RWPE1 (cell line): ENCODE data around the gene PCBP1.
"Not testable (repeated sequence)": the region's sequence is repeated elsewhere in the genome, so short reads cannot be mapped to it uniquely, and the experiment has no call there.

Experiments used
- CTCF ChIA-PET: fragments of 350-600 bp; sonication (Branson Sonifier 250); formaldehyde crosslinking; extraction: SDS; loops from one replicate; lab custom pipeline; 2021; lab: Yijun Ruan, JAX
- POLR2A ChIA-PET: fragments of 400-600 bp; formaldehyde crosslinking; extraction: SDS; loops from one replicate; lab custom pipeline; 2020; ENCODE audit warnings: antibody characterized with exemption; ENCODE audit not compliant: low non-redundant PET; lab: Yijun Ruan, JAX
- DNase-seq: peaks from one replicate; pipeline ENCODE4 v3.0.0; 2012; ENCODE audit warnings: low spot score
- H3K27ac ChIP-seq: fragments of 450-650 bp; 2 replicates; pipeline ENCODE4 v1.5.1; 2017
- TF ChIP-seq, protein P1 (sequence below): fragments of 450-650 bp; conservative IDR thresholded peaks from 2 replicates; pipeline ENCODE4 v1.5.1; 2017; ENCODE audit warnings: low read depth, mild to moderate bottlenecking

Gene PCBP1

DNA sequence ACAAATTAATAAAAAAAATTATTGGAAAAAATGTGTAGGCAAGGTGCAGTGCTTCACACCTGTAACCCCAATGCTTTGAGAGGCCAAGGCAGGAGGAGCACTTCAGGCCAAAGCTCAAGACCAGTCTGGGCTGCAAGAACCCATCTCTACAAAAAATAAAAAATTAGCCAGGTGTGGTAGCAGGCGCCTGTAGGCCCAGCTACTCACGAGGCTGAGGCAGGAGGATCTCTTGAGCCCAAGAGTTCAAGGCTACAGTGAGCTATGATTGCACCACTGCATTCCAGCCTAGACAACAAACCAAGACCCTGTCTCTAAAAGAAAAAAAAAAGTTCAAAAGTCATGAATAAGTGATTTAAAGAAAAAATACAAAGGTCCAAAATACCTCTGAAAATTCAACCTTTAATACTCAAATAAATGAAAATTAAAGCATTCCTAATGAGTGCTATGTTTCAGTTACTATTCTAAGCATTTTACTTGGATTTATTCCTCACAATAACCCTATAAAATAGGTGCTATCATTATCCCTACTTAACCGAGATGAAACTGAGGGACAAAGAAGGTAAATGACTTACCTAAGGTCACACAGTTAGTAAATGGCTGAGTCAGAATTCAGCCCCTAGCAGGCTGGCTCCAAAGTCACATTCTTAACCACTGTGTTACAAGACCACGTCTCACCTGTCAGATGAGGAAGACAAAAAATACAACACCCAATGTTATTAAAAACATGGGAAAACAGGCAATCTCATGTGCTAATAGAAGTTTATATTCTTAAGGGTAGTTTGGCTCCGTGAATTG, 36.4 kb upstream of the PCBP1 start:
- CTCF ChIA-PET, result interaction anchor here (0.6 kb wide), 1 partner anchor 14 kb away, joined by 4 read pairs; no protein-coding TSS in a partner anchor
- TF ChIP-seq, protein P1, sequence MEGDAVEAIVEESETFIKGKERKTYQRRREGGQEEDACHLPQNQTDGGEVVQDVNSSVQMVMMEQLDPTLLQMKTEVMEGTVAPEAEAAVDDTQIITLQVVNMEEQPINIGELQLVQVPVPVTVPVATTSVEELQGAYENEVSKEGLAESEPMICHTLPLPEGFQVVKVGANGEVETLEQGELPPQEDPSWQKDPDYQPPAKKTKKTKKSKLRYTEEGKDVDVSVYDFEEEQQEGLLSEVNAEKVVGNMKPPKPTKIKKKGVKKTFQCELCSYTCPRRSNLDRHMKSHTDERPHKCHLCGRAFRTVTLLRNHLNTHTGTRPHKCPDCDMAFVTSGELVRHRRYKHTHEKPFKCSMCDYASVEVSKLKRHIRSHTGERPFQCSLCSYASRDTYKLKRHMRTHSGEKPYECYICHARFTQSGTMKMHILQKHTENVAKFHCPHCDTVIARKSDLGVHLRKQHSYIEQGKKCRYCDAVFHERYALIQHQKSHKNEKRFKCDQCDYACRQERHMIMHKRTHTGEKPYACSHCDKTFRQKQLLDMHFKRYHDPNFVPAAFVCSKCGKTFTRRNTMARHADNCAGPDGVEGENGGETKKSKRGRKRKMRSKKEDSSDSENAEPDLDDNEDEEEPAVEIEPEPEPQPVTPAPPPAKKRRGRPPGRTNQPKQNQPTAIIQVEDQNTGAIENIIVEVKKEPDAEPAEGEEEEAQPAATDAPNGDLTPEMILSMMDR, result no peak
- no peak for DNase-seq
- H3K27ac ChIP-seq, result no peak overlapping the region
- POLR2A ChIA-PET, result no interaction called here

DNA sequence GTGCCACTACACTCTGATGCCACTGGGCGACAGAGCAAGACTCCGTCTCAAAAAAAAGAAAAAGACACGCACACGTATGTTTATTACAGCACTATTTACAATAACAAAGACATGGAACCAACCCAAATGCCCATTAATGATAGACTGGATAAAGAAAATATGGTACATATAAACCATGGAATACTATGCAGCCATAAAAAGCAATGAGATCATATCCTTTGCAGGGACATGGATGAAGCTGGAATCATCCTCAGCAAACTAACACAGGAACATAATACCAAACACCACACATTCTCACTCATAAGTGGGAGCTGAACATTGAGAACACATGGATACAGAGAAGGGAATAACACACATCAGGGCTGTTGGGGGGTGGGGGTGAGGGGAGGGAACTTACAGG, 32.0 kb upstream of the PCBP1 start:
- DNase-seq, POLR2A ChIA-PET: not testable (repeated sequence)
- CTCF ChIA-PET, result interaction anchor here (0.6 to 0.7 kb wide), 2 partner anchors 54 to 1157 kb away, joined by 3 read pairs; no protein-coding TSS in a partner anchor

DNA sequence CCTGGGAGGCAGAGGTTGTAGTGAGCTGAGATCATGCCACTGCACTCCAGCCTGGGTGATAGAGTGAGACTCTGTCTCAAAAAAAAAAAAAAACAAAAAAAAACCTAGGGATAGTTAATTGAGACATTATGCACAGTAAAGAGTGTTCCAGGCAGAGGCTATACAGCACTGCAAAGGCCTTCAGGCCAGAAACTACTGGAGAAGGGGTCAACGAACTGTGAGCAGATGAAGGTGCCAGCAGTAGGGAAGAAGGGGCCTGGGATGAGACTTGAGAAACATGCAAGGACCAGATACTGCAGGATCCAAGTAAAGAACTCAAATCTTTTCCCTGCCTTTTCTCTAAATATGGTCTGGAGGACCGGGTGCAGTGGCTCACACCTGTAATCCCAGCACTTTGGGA, 26.0 kb upstream of the PCBP1 start:
- ChIA-PET POLR2A (no interaction called here), CTCF (interaction anchor here (0.6 kb wide), 1 partner anchor 337 kb away, joined by 3 read pairs; no protein-coding TSS in a partner anchor)
- DNase-seq, result no peak
- no peak overlapping the region; the same call in 1 of the 2 replicates for H3K27ac ChIP-seq
- TF ChIP-seq, protein P1, result no peak

More for the DNA sequence above, 32.0 kb upstream of the PCBP1 start:
- H3K27ac ChIP-seq, result not testable (repeated sequence)

DNA sequence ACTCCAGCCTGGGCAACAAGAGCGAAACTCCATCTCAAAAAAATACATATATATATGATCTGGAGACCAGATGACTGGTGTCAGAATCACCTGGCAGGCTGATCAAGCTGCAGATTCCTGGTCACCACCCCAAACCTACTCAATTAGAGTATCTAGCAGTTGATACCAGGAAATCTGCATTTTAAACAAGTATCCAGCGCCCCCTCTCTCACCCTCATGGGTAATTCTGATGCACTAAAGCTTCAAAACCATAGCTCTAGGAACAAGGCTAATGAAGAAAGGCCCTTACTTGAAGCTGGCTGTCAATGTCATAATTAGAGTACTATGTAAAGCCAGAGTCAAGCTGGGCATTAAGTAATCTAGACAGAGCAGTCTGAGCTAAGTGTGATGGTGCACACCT, 25.0 kb upstream of the PCBP1 start:
- ChIA-PET CTCF (interaction anchor here (0.6 kb wide), 1 partner anchor 338 kb away, joined by 3 read pairs; no protein-coding TSS in a partner anchor), POLR2A (no interaction called here)
- TF ChIP-seq, protein P1, result no peak
- no peak for DNase-seq
- H3K27ac ChIP-seq, result no peak overlapping the region

DNA sequence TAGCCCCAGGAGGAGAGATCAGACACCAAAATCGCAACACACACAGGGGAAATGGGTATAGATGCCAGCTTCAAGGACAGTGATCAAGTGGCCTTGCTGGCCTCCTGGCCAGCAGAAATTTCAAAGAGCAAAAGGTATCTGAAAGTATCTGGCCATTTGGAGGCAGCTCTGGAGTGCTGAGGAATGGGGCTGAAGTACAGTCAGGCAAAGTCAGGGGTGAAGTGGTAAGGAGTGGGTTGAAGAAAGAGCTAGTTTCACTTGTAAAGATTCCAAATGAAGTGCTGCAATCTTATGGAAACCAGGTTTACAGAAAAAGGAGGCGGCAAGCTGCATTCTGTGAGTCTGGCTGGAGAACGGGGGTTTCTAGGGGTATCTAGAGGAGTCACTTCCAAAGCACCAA, 19.2 kb upstream of the PCBP1 start:
- no peak for DNase-seq
- TF ChIP-seq, protein P1, result no peak
- POLR2A ChIA-PET, result interaction anchor here (0.8 kb wide), 1 partner anchor 153 kb away, joined by 3 read pairs; the partner anchor contains the start of gene MXD1

DNA sequence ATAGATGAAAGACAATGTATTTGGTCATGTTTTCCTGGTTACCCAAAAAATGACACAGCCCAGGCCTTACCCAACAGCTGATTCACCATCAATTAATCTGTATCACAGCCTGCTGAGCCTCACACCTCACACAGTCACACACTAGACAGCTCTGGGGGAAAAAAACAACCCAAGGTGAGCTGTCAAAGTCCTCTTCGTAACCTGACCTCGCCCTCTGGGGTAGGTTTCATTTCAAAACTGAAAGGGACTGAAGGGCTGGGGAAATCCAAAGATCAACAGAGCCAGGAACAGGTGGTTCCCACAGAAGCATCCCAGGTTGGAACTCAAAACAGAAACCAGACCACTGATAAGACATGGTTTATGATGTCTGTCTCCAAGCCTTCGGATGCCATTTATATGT, 18.2 kb upstream of the PCBP1 start:
- TF ChIP-seq, protein P1, result no peak
- POLR2A ChIA-PET, result interaction anchor here (0.8 kb wide), 1 partner anchor 154 kb away, joined by 3 read pairs; the partner anchor contains the start of gene MXD1
- CTCF ChIA-PET, result interaction anchor here (0.6 to 0.8 kb wide), 2 partner anchors 58 to 65 kb away, joined by 3 read pairs; no protein-coding TSS in a partner anchor

More for the DNA sequence above, 19.2 kb upstream of the PCBP1 start:
- H3K27ac ChIP-seq, result no peak overlapping the region
- CTCF ChIA-PET, result no interaction called here

More for the DNA sequence above, 18.2 kb upstream of the PCBP1 start:
- no peak overlapping the region for H3K27ac ChIP-seq
- DNase-seq, result no peak
